ENCODE results near the gene ZNF784. TPM values are rescaled to one million over a fixed set of nuclear protein-coding genes. Genes with fewer than 3 reads are reported as not detected.

ZNF784 gene
- 3.9 TPM for polyA plus RNA-seq (2013, experiment 1 of 2)
- 4.4 TPM for polyA plus RNA-seq (2013, experiment 2 of 2)

- DNase-seq = peak; percentile 95
- Histone ChIP-seq H3K27ac (ENCODE audit: low read depth, low read length) (peak within 1 kb of the TSS; percentile 92), H3K36me3 (ENCODE audit: control insufficient read depth, insufficient read depth, low read length) (no peaks in the 10 kb centered on the region), H4K5ac (ENCODE audit: low read length) (no peak within 1 kb of the TSS), H3K4me2 (ENCODE audit: low read length) (peak within 1 kb of the TSS; percentile 72), H2BK15ac (replicated peaks; ENCODE audit: low read depth) (no peak within 1 kb of the TSS), H3K4me1 (ENCODE audit: control insufficient read depth, low read depth, low read length) (no peaks in the 10 kb centered on the region), H3K79me2 (ENCODE audit: control insufficient read depth, insufficient read depth, low read length) (no peaks in the 10 kb centered on the region), H3K9ac (ENCODE audit: low read length) (peak within 1 kb of the TSS; percentile 81), H2AK5ac (ENCODE audit: low read length) (no peak within 1 kb of the TSS), H3K27me3 (ENCODE audit: insufficient read depth, low read length, poor library complexity) (no peaks in the 10 kb centered on the region), H2BK5ac (ENCODE audit: low read length) (no peak within 1 kb of the TSS), H2BK120ac (ENCODE audit: low read depth, low read length) (no peak within 1 kb of the TSS), H3K79me1 (ENCODE audit: low read length) (peaks cover 3% of the 10 kb centered on the region), H3K18ac (ENCODE audit: low read length) (peak within 1 kb of the TSS; percentile 88), H3K23ac (ENCODE audit: low read length) (no peak within 1 kb of the TSS), H3K4me3 (ENCODE audit: low read length) (peak within 1 kb of the TSS; percentile 56), H3K56ac (ENCODE audit: low read length) (peak within 1 kb of the TSS; percentile 94), H3K4ac (ENCODE audit: low read depth, low read length) (peak within 1 kb of the TSS; percentile 37), H4K8ac (ENCODE audit: low read depth, low read length) (no peak within 1 kb of the TSS)
- WGBS (ENCODE audit: extremely low coverage, insufficient coverage, low lambda C conversion rate) = no CpG with 5 or more reads among the region's 56 CpGs
These were observed at the start of gene ZNF784 for GRCh38 chr19:55624109-55625003. ZNF784 (minus strand) TSS chr19:55624566; CDS start chr19:55624561, 5 bp downstream.

GRCh38 chr19:55673889-55674288 is 49.5 kb upstream of the ZNF784 start:
- no peak overlapping the region for H3K4ac ChIP-seq (ENCODE audit: low read depth, low read length)
- peaks cover 21% of the 10 kb centered on the region for H3K79me1 ChIP-seq (ENCODE audit: low read length)
- no peak for DNase-seq
- no peak overlapping the region for H2BK120ac ChIP-seq (ENCODE audit: low read depth, low read length)
- peaks cover 2% of the 10 kb centered on the region for H3K4me1 ChIP-seq (ENCODE audit: control insufficient read depth, low read depth, low read length)
- H4K5ac ChIP-seq (ENCODE audit: low read length) = no peak overlapping the region
- H2BK15ac ChIP-seq (replicated peaks; ENCODE audit: low read depth) = no peak overlapping the region
- WGBS (ENCODE audit: extremely low coverage, insufficient coverage, low lambda C conversion rate) = no CpG with 5 or more reads among the region's 15 CpGs
- no peak overlapping the region for H3K4me2 ChIP-seq (ENCODE audit: low read length)
- no peak overlapping the region for H3K27ac ChIP-seq (ENCODE audit: low read depth, low read length)
- peaks cover 8% of the 10 kb centered on the region for H3K36me3 ChIP-seq (ENCODE audit: control insufficient read depth, insufficient read depth, low read length)
- no peak overlapping the region for H3K18ac ChIP-seq (ENCODE audit: low read length)
- no peak overlapping the region for H3K23ac ChIP-seq (ENCODE audit: low read length)
- H3K9ac ChIP-seq (ENCODE audit: low read length) = no peak overlapping the region
- H2AK5ac ChIP-seq (ENCODE audit: low read length) = no peak overlapping the region
- H4K8ac ChIP-seq (ENCODE audit: low read depth, low read length) = no peak overlapping the region
- H2BK5ac ChIP-seq (ENCODE audit: low read length) = no peak overlapping the region
- no peaks in the 10 kb centered on the region for H3K27me3 ChIP-seq (ENCODE audit: insufficient read depth, low read length, poor library complexity)
- peak overlapping the region; percentile 17 for H3K56ac ChIP-seq (ENCODE audit: low read length)
- peaks cover 54% of the 10 kb centered on the region for H3K79me2 ChIP-seq (ENCODE audit: control insufficient read depth, insufficient read depth, low read length)
- no peak overlapping the region for H3K4me3 ChIP-seq (ENCODE audit: low read length)

- no peaks in the 10 kb centered on the region for H3K27me3 ChIP-seq (ENCODE audit: insufficient read depth, low read length, poor library complexity)
- no CpG with 5 or more reads among the region's 9 CpGs for WGBS (ENCODE audit: extremely low coverage, insufficient coverage, low lambda C conversion rate)
- H3K4me1 ChIP-seq (ENCODE audit: control insufficient read depth, low read depth, low read length) = peaks cover 2% of the 10 kb centered on the region
- peak overlapping the region; percentile 17 for H3K56ac ChIP-seq (ENCODE audit: low read length)
- peaks cover 9% of the 10 kb centered on the region for H3K36me3 ChIP-seq (ENCODE audit: control insufficient read depth, insufficient read depth, low read length)
- H2AK5ac ChIP-seq (ENCODE audit: low read length) = no peak overlapping the region
- no peak overlapping the region for H3K23ac ChIP-seq (ENCODE audit: low read length)
- no peak overlapping the region for H4K8ac ChIP-seq (ENCODE audit: low read depth, low read length)
- DNase-seq = peak; percentile 45
- no peak overlapping the region for H4K5ac ChIP-seq (ENCODE audit: low read length)
- no peak overlapping the region for H2BK15ac ChIP-seq (replicated peaks; ENCODE audit: low read depth)
- H3K79me2 ChIP-seq (ENCODE audit: control insufficient read depth, insufficient read depth, low read length) = peaks cover 55% of the 10 kb centered on the region
- H3K9ac ChIP-seq (ENCODE audit: low read length) = no peak overlapping the region
- no peak overlapping the region for H3K18ac ChIP-seq (ENCODE audit: low read length)
- no peak overlapping the region for H2BK5ac ChIP-seq (ENCODE audit: low read length)
- H3K79me1 ChIP-seq (ENCODE audit: low read length) = peaks cover 21% of the 10 kb centered on the region
- H3K4ac ChIP-seq (ENCODE audit: low read depth, low read length) = no peak overlapping the region
- no peak overlapping the region for H3K4me3 ChIP-seq (ENCODE audit: low read length)
- no peak overlapping the region for H3K27ac ChIP-seq (ENCODE audit: low read depth, low read length)
- no peak overlapping the region for H3K4me2 ChIP-seq (ENCODE audit: low read length)
- H2BK120ac ChIP-seq (ENCODE audit: low read depth, low read length) = no peak overlapping the region
These were observed 49.1 kb upstream of the ZNF784 start for GRCh38 chr19:55673465-55673864.

- WGBS (ENCODE audit: extremely low coverage, insufficient coverage, low lambda C conversion rate) = no CpG with 5 or more reads among the region's 5 CpGs
- Histone ChIP-seq H3K27me3 (ENCODE audit: insufficient read depth, low read length, poor library complexity) (no peaks in the 10 kb centered on the region), H3K79me1 (ENCODE audit: low read length) (peaks cover 15% of the 10 kb centered on the region), H3K79me2 (ENCODE audit: control insufficient read depth, insufficient read depth, low read length) (peaks cover 53% of the 10 kb centered on the region), H2BK5ac (ENCODE audit: low read length) (no peak overlapping the region), H3K9ac (ENCODE audit: low read length) (no peak overlapping the region), H3K56ac (ENCODE audit: low read length) (no peak overlapping the region), H3K18ac (ENCODE audit: low read length) (no peak overlapping the region), H3K4me3 (ENCODE audit: low read length) (no peak overlapping the region), H2BK15ac (replicated peaks; ENCODE audit: low read depth) (no peak overlapping the region), H4K5ac (ENCODE audit: low read length) (no peak overlapping the region), H3K4ac (ENCODE audit: low read depth, low read length) (no peak overlapping the region), H4K8ac (ENCODE audit: low read depth, low read length) (no peak overlapping the region), H3K4me2 (ENCODE audit: low read length) (no peak overlapping the region), H3K36me3 (ENCODE audit: control insufficient read depth, insufficient read depth, low read length) (peaks cover 9% of the 10 kb centered on the region), H3K4me1 (ENCODE audit: control insufficient read depth, low read depth, low read length) (peaks cover 2% of the 10 kb centered on the region), H2AK5ac (ENCODE audit: low read length) (no peak overlapping the region), H3K27ac (ENCODE audit: low read depth, low read length) (no peak overlapping the region), H3K23ac (ENCODE audit: low read length) (no peak overlapping the region), H2BK120ac (ENCODE audit: low read depth, low read length) (no peak overlapping the region)
- DNase-seq = no peak
These were observed 48.1 kb upstream of the ZNF784 start for GRCh38 chr19:55672418-55672817.

- H2BK120ac ChIP-seq (ENCODE audit: low read depth, low read length) = no peak overlapping the region
- no peak overlapping the region for H3K9ac ChIP-seq (ENCODE audit: low read length)
- H3K18ac ChIP-seq (ENCODE audit: low read length) = no peak overlapping the region
- peaks cover 17% of the 10 kb centered on the region for H3K36me3 ChIP-seq (ENCODE audit: control insufficient read depth, insufficient read depth, low read length)
- no peaks in the 10 kb centered on the region for H3K4me1 ChIP-seq (ENCODE audit: control insufficient read depth, low read depth, low read length)
- peaks cover 13% of the 10 kb centered on the region for H3K79me1 ChIP-seq (ENCODE audit: low read length)
- H3K27ac ChIP-seq (ENCODE audit: low read depth, low read length) = no peak overlapping the region
- H3K79me2 ChIP-seq (ENCODE audit: control insufficient read depth, insufficient read depth, low read length) = peaks cover 54% of the 10 kb centered on the region
- H2AK5ac ChIP-seq (ENCODE audit: low read length) = no peak overlapping the region
- no peaks in the 10 kb centered on the region for H3K27me3 ChIP-seq (ENCODE audit: insufficient read depth, low read length, poor library complexity)
- H4K8ac ChIP-seq (ENCODE audit: low read depth, low read length) = no peak overlapping the region
- no peak overlapping the region for H3K4me3 ChIP-seq (ENCODE audit: low read length)
- no peak for DNase-seq
- H4K5ac ChIP-seq (ENCODE audit: low read length) = no peak overlapping the region
- H2BK15ac ChIP-seq (replicated peaks; ENCODE audit: low read depth) = no peak overlapping the region
- no CpG with 5 or more reads among the region's 2 CpGs for WGBS (ENCODE audit: extremely low coverage, insufficient coverage, low lambda C conversion rate)
- no peak overlapping the region for H2BK5ac ChIP-seq (ENCODE audit: low read length)
- no peak overlapping the region for H3K4me2 ChIP-seq (ENCODE audit: low read length)
- no peak overlapping the region for H3K23ac ChIP-seq (ENCODE audit: low read length)
- no peak overlapping the region for H3K4ac ChIP-seq (ENCODE audit: low read depth, low read length)
- no peak overlapping the region for H3K56ac ChIP-seq (ENCODE audit: low read length)
These were observed 46.6 kb upstream of the ZNF784 start for GRCh38 chr19:55671054-55671378.
